Measurements from ENCODE around the gene DNAH14. TPM values are rescaled to one million over a fixed set of nuclear protein-coding genes. Genes with fewer than 3 reads are reported as not detected.
"Not testable (repeated sequence)": the region's sequence is repeated elsewhere in the genome, so short reads cannot be mapped to it uniquely, and the experiment has no call there.

Gene DNAH14
- polyA plus RNA-seq, 1 donor from 2014 or later = 24.9 TPM

- Histone ChIP-seq H2AFZ (ENCODE audit: low read depth, low read length) (no peak overlapping the region), H3F3A (ENCODE audit: insufficient read depth, low read length, poor library complexity, severe bottlenecking) (no peaks in the 10 kb centered on the region), H3K27me3 (ENCODE audit: insufficient read depth, low read depth, low read length) (no peaks in the 10 kb centered on the region), H3K9me3 (ENCODE audit: low read length) (no peaks in the 10 kb centered on the region), H3K9ac (ENCODE audit: low read length) (no peak overlapping the region), H3K27ac (ENCODE audit: low read length) (no peak overlapping the region), H4K20me1 (ENCODE audit: insufficient read depth) (no peaks in the 10 kb centered on the region), H3K36me3 (ENCODE audit: insufficient read depth, low read length) (no peaks in the 10 kb centered on the region), H3K9me2 (ENCODE audit: insufficient read depth, low read length) (no peaks in the 10 kb centered on the region), H3K4me2 (ENCODE audit: low read length) (no peak overlapping the region), H3K79me2 (replicated peaks; ENCODE audit: insufficient read depth, low read length) (no peaks in the 10 kb centered on the region), H3K4me3 (ENCODE audit: low read length) (no peak overlapping the region)
- TF ChIP-seq POLR2AphosphoS5 (IDR thresholded peaks at IDR 0.05) = no peak
- TF ChIP-seq SMC3 (conservative IDR thresholded peaks at IDR 0.05; ENCODE audit: poor library complexity) = no peak
- TF ChIP-seq EZH2 (IDR thresholded peaks at IDR 0.05; ENCODE audit: borderline replicate concordance, insufficient read depth, low read length, poor library complexity, severe bottlenecking) = no peak
- no peak for TF ChIP-seq REST (IDR thresholded peaks at IDR 0.05; ENCODE audit: borderline replicate concordance)
- TF ChIP-seq, protein P1, sequence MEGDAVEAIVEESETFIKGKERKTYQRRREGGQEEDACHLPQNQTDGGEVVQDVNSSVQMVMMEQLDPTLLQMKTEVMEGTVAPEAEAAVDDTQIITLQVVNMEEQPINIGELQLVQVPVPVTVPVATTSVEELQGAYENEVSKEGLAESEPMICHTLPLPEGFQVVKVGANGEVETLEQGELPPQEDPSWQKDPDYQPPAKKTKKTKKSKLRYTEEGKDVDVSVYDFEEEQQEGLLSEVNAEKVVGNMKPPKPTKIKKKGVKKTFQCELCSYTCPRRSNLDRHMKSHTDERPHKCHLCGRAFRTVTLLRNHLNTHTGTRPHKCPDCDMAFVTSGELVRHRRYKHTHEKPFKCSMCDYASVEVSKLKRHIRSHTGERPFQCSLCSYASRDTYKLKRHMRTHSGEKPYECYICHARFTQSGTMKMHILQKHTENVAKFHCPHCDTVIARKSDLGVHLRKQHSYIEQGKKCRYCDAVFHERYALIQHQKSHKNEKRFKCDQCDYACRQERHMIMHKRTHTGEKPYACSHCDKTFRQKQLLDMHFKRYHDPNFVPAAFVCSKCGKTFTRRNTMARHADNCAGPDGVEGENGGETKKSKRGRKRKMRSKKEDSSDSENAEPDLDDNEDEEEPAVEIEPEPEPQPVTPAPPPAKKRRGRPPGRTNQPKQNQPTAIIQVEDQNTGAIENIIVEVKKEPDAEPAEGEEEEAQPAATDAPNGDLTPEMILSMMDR (IDR thresholded peaks at IDR 0.05; ENCODE audit: poor library complexity, severe bottlenecking) = no peak
- no peak for TF ChIP-seq MXI1 (conservative IDR thresholded peaks at IDR 0.05; ENCODE audit: poor library complexity, severe bottlenecking)
- TF ChIP-seq TAF1 (IDR thresholded peaks at IDR 0.05; ENCODE audit: low read depth) = no peak
Observed at GRCh38 chr1:225158291-225158690, 228.8 kb downstream of the DNAH14 start.

DNA sequence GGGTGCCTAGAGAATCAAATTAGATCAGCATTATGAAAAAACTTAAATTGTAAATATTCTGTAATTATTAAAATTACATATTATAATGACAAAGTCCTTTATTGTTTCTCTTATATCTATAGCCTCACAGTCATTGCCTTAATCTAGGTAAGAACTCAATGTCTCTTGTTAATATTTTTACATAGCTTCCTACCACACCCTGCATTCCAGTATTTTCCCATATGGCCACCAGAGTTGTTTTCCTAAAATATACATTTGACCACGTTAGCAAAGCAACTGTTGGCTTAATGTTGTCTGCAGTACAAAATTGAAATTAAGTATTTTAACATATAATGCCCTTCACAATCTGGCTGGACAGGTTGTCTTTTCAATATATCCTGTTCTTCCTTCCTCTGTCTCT is 230.3 kb downstream of the DNAH14 start:
- no peaks in the 10 kb centered on the region for H4K20me1 ChIP-seq (ENCODE audit: insufficient read depth)
- no peaks in the 10 kb centered on the region for H3F3A ChIP-seq (ENCODE audit: insufficient read depth, low read length, poor library complexity, severe bottlenecking)

GRCh38 chr1:225177409-225177808 is 247.9 kb downstream of the DNAH14 start:
- not testable (repeated sequence) for H3K9ac ChIP-seq (ENCODE audit: low read length); H3K36me3 ChIP-seq (ENCODE audit: insufficient read depth, low read length); H3K27ac ChIP-seq (ENCODE audit: low read length); H3K9me3 ChIP-seq (ENCODE audit: low read length); H3F3A ChIP-seq (ENCODE audit: insufficient read depth, low read length, poor library complexity, severe bottlenecking); H2AFZ ChIP-seq (ENCODE audit: low read depth, low read length); H4K20me1 ChIP-seq (ENCODE audit: insufficient read depth); H3K27me3 ChIP-seq (ENCODE audit: insufficient read depth, low read depth, low read length); H3K4me3 ChIP-seq (ENCODE audit: low read length); H3K4me2 ChIP-seq (ENCODE audit: low read length); H3K79me2 ChIP-seq (replicated peaks; ENCODE audit: insufficient read depth, low read length); H3K9me2 ChIP-seq (ENCODE audit: insufficient read depth, low read length)

More for the DNA sequence above, 230.3 kb downstream of the DNAH14 start:
- Histone ChIP-seq H3K9me2 (ENCODE audit: insufficient read depth, low read length) (no peaks in the 10 kb centered on the region), H3K4me2 (ENCODE audit: low read length) (no peak overlapping the region), H3K9ac (ENCODE audit: low read length) (no peak overlapping the region), H3K27me3 (ENCODE audit: insufficient read depth, low read depth, low read length) (no peaks in the 10 kb centered on the region), H3K9me3 (ENCODE audit: low read length) (no peaks in the 10 kb centered on the region), H2AFZ (ENCODE audit: low read depth, low read length) (no peak overlapping the region), H3K27ac (ENCODE audit: low read length) (no peak overlapping the region), H3K79me2 (replicated peaks; ENCODE audit: insufficient read depth, low read length) (no peaks in the 10 kb centered on the region), H3K36me3 (ENCODE audit: insufficient read depth, low read length) (no peaks in the 10 kb centered on the region), H3K4me3 (ENCODE audit: low read length) (no peak overlapping the region)
- TF ChIP-seq EP300 (conservative IDR thresholded peaks at IDR 0.05; ENCODE audit: poor library complexity, severe bottlenecking) (no peak), SMC3 (conservative IDR thresholded peaks at IDR 0.05; ENCODE audit: poor library complexity) (no peak), REST (IDR thresholded peaks at IDR 0.05; ENCODE audit: borderline replicate concordance) (no peak), MXI1 (conservative IDR thresholded peaks at IDR 0.05; ENCODE audit: poor library complexity, severe bottlenecking) (no peak)
